GM18508 (cell line): ENCODE data around the gene RNF8.
A peak's percentile ranks its signal among the peaks of the same experiment; 100 is the strongest.
"Not testable (repeated sequence)": the region's sequence is repeated elsewhere in the genome, so short reads cannot be mapped to it uniquely, and the experiment has no call there.

Experiments used
- ATAC-seq: cut with Tn5 transposase; IDR thresholded peaks from one replicate; pipeline ENCODE4 v1.9.1; 2021; ENCODE audit warnings: moderate number of reproducible peaks; ENCODE audit not compliant: insufficient read depth, unreplicated experiment

RNF8 gene, protein sequence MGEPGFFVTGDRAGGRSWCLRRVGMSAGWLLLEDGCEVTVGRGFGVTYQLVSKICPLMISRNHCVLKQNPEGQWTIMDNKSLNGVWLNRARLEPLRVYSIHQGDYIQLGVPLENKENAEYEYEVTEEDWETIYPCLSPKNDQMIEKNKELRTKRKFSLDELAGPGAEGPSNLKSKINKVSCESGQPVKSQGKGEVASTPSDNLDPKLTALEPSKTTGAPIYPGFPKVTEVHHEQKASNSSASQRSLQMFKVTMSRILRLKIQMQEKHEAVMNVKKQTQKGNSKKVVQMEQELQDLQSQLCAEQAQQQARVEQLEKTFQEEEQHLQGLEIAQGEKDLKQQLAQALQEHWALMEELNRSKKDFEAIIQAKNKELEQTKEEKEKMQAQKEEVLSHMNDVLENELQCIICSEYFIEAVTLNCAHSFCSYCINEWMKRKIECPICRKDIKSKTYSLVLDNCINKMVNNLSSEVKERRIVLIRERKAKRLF

DNA sequence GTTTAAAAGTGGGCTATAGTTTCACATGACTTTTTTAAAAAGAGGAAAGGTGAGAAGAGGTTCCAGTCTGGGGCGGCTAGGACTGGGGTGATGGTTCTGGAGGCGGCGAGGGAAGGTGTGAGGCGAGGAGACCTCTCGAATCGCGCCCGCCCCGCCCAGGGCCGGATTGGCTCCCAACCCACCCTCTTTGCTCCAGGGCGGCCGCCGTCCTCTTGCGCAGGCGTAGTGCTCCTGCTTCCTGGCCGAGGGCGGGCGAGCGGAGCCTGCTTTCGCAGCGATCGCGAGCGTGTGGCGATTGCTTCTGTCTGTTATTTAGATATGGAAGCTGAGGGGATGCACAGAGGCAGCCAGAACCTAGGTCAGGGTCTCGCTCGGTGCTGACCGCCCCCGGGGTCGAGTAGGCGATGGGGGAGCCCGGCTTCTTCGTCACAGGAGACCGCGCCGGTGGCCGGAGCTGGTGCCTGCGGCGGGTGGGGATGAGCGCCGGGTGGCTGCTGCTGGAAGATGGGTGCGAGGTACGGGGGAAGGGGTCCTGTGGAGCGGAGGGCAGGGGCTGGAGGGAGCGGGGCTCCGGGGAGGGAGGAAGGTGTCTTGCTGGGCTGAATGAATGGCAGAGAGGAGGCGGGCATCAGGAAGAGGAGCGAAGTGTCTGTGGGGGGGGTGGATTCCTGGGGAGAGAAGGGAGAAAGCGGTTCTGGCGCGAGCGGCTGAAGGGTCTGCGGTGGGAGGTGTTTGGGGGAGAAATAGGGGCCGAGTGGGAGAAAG is at the start of gene RNF8:
Gene RNF8, plus strand, starts transcription at position 223 of the 765 bp plus-strand sequence. Its CDS starts 182 bp downstream, at position 405.
- peak; percentile 68 for ATAC-seq

DNA sequence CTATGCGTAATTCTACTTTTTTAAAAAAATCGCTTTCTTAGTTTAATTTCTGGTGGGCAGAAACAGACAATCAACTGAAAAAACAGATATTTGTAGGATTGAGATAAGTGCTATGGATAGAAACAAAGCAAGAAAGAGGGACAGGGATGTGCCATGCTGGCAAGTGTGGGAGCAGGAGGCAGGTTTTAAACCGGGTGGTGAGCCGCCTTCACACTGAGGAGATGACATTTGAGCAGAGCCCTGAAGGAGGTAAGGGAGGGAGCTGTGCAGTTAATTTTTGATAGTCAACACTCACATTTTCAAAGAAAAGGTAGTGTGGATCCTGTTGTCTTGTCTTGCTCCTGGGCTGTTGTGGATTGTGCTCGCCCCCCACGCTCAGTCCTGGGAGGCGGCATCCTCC is 49.0 kb upstream of the RNF8 start:
- ATAC-seq = no peak

DNA sequence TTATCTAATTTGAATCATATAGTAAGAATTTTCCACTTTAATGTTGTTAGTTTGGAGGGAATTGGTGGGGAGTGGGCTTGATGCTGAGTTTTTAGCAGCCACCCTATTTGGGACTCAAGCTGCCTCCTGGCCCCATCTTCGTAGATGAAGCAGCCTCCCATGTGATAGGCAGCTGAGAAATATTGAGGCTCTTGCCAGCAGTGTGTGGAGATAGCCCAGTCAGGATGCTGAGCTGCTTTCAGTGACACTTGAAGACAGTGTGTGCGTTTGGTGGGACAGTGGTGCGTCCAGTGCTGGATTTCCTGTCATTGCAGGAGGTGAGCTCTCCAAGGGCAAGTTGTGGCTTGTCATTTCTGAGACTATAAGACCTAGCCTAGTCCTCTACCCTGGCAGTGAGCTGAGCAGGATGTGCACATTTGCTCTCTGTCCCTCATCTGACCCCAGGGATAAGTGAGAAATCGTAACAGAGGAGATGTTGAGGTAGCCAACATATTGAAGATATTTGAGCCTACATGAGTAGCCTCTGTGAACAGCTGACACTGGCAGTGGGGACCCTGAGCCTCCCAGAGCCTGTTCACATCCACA is 47.9 kb upstream of the RNF8 start:
- no peak for ATAC-seq

DNA sequence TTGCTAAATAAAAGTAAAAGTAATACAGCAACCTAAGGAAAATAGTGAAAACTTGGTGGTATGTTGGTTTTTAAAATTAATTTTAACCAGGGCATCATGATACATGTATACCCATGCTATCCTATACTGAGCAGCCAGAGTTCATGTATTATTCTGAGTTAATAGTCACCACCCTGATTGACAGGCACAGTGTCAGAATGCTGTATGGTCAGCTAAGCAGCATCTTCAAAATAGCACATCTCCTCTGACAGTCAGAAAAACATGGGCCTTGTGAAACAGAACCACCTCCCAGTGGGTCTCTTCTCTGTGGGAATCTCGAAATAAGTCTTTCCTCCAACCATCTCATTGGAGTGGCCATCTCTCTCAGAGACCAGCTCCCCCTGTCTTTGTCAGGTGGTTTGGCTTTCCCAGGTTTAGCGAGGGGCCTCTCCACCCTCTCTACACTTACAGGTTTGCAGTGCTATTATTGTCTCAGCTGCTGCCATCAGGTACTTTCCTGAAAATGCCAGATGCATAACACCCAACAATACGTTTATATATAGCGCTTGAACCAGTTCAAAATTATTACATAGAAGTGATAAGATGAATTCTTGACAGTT is 47.1 kb upstream of the RNF8 start:
- ATAC-seq = no peak

DNA sequence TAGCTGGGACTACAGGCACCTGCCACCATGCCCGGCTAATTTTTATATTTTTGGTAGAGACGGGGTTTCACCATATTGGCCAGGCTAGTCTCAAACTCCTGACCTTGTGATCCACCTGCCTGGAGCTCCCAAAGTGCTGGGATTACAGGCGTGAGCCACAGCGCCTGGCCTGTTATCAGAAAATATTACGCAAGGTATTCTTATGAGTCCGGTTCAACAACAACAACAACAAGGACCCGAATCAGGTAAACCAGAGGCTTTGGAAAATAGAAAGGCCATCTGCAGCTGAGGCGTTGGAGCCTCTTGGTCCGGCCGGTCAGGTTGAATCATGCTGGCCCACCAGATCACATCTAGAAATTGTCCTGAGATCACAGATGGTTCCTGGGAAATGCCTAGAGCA is 46.3 kb upstream of the RNF8 start:
- ATAC-seq = not testable (repeated sequence)

DNA sequence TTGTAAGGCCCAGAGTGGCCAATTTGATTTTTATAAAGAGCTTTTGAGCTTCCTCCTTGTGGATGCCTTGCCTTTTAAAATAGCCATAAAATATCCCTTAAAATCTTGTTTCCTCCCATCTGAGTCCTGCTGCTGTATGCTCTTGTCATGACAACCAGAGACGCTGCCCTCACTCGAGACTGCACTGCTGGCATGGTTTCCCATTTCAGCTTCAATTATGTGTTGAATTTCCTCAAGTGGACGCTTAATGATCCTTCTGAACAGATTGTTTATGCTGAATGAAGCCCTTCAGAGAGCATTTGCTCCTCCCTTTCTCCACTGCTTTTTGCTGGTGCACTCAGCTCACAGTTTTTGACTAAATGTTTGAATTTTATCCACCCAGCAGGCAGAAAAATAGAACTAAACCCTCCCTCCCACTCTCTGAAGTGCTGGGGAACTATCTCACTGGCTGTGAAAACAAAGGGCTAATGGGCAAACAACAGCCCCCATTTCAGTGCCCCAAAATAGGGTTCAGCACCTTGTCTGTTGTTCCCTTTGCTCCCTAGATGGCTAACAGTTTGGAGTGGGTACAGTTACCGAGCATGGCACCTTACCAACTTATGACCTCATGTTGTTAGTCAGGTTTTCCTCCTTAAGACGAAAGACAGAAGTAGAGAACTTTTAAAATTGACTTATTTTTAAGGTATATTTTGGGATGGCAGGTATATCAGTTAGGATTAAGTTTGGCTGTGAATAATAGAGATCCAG is 45.5 kb upstream of the RNF8 start:
- ATAC-seq = no peak

DNA sequence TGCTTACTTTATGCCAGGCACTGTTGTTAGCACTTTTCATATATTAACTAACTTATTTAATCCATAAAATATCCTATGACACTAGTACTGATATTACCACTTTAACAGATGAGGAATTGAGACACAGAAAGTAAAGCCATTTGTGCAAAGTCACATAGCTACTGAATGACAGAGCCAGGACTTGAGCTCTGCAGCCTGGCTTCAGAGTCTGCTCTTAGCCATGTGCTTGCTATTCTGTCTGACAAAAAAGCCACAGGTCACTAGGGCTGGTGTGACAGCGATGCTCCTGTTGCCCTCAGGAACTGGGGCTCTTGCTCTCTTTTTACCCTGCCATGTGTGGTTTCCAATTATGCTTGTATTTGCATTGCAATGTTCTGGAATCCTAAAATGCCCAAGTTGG is 44.7 kb upstream of the RNF8 start:
- ATAC-seq = no peak

DNA sequence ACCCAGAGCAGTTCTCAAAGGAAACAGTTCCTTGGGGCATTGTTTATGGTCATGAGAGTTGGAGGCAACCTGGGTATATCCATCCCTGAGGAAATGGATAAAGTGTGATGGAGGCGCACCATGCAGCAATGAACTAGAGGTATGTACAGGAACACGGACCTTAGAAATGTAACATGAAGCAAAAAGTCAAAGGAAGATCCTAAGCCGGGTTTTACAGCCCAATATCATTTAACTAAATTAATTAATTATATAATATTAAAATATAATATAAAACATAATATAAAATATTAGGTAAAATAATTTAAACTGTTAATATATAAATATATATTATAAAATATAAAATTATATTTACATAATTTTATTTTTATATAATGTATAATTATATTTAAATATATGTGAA is 44.1 kb upstream of the RNF8 start:
- ATAC-seq = no peak

DNA sequence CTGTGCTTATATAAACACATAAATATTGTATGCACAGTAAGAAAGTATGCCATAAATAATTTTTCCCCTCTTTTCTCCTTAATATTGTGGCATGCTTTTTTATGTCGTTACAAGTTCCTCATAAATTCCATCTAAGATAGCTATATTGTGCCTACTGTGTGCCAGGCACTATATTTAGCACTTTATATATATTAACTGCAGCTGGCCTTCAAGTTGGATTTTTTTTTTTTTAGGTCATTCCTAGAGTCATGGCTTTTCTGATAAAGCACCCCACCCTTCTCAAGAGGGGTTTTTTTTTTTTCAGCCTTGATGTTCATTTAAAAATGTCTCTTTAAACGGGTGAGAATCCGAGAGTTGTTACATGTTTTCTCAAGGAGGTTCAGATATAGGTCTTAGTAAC is 42.8 kb upstream of the RNF8 start:
- ATAC-seq = no peak

DNA sequence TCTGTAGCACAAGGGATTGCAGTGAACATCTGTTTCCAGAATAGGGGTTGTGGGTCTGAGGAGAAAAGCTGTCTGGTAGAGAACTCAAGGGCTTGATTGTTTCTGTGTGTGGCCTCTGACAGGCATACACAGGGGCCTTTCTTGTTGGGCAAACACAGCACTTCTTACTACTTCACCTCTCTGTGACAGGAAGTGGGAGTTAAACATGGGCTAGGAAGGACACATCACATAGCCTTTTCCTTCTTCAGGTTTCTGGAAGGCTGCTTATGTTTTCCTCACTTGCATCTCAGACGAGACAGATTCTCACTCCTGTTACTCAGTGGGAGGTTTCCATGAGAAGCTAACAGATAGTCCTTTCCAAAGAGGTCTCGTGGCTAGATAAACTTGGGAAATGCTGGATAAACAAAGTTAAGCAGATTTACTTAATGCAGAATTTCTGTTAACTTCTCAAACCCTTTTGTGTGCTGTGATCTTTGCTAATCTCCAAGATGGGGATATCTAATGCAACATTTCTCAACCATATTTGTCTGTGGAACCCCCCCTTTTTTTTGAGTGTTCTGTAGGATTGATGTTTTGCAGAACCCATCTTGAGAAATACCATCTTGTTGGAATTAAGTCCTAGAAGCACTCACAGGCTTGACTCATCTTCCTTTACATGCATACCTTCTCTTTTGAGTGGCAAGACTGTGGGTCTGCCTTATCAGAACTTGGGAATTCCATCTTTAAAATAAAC is 41.9 kb upstream of the RNF8 start:
- ATAC-seq = no peak

DNA sequence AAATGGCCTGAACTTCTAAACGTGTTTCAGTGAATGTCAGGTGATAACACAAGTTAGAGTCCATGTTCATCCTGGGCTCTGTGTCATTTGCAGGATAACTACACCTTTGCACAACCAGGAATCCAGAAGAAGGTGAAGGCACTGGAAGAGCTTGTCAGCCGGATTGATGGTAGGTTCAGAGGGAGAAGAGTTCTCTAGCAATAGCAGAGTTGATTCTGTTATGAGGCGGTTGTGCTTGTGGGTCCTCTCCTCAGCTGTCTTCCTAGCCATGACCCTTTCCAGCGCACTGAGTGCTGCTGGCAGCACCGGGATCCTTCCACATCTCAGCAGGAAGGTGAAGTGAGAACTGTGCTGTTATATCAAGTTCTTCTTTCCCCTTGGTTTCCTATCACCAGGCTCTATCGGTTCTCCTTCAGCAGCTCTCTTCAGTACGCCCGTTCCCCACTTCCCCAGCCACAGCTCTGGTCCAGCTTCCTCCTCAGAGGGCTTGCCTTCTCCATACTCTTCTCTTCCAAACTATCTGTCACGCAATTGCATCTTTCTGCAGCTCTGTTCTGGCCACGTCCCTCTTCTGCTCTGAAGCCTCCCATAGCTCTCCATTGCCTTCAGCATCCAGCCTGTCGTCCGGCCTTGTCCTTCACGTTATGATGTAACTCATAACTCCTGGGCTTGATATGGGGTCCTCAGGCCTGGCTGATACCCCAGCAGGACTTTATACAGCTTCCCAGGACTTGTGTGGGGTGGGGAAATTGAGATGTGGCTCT is 39.9 kb upstream of the RNF8 start:
- ATAC-seq = no peak

DNA sequence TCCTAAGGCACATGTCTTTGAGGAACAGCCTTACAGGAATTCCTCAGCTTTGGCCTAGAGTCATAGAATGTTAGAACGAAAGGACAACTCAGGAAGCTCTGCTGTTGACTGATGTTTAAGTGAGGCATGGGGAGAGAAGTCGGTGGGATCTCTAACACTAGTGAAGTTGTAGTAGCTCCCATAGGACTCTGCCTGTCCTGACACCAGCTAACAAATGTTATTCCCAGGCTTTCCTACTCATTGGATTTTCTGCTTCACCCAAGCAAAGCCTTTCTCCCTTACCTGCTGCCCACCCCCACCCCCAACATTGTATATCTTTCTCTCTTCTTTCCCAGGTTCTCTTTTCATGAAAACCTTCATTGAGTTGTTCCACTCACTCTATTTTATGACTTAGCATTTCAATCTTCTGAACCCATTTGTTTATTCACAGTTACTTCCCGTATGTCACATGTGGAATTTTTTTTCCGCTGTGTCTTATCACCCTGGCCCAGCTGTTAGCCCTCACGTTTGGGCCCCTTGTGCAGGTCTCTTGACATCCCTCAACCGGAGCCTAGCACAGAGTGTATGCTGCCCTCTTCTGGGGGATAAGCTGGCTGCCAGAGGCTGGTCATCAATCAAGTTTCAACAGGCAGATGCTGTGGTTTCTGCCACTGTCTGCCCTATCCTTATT is 39.2 kb upstream of the RNF8 start:
- no peak for ATAC-seq

DNA sequence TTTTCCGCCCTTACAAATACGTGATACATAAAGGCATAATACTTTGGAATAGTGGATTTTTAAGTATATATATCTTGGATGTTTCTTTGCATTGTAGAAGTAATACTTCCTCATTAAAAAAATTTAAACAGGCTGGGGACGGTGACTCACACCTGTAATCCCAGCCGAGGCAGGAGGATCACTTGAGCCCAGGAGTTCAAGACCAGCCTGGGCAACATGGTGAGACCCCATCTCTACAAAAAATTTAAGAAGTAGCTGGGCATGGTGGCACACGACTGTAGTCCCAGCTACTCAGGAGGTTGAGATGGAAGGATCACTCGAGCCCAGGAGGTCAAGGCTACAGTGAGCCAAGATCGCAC is 38.6 kb upstream of the RNF8 start:
- ATAC-seq = no peak

DNA sequence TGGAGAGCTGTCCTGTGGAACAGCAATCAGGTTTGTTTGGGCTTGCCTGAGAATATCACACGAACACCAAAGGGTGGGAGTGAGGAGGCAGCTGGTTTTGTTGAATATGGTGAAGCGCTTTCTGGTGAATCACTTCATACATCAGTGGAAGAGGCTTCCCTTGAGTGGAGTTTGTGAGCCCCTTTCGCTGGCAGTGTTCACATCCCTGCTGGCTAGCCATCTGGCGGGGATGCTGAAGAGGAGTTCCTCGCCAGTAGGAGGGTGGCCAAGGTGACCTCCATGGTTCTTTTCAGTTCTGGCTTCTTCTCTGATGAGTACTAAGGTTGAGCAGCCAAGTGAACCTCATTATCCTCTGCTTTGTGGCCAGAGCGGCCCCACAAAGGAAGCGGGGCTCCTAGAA is 37.7 kb upstream of the RNF8 start:
- no peak for ATAC-seq

DNA sequence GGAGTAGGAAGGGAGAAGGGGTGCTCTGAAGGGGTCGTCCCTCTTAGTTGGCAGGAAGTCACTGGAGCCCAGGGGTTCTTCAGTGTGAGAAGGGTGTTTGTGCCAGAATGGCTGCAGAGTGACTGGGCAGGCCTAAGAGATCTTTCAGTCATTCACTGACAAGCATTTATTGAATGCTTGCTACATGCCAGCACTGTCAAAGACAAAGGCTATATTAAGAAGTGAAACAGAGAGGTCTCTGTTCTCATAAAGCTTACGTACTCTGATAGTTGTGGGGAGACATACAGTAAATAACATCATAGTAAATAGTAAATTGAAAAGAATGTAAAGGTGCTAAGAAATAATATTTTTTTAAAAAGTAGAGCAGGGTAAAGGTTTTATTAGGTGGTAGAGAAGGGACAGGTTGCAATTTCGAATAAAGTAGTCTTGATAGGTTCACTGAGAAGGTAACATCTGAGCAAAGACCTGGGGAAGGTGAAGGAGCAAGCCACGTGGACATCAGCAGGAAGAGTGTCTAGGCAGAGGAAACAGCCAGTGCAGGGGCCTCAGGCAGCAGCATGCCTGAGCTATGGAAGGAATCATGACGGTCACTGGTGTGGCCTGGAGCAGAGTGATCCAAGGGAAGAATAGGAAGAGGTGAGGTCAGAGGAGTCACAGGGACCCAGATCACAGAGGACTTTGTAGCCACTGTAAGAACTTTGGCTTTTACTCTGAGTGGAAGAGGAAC is 36.3 kb upstream of the RNF8 start:
- ATAC-seq = no peak

DNA sequence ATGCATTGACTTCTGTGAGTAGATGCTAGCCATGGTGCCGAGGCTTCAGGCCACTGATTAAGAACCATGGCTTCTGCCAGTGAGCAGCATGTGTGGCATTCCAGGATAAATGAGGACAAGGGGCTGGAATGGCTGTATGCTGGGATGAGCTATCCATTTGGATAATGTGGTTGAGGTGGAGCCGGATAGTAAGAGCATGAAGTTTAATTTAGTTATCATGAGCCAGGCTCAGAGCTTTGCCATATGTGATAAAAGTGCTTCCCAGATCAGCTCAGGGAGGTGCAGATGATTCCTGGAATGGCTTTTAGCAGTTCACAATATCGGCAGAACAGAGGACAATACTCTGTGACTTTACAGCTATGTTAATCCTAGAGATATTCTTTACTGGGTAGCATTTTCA is 34.6 kb upstream of the RNF8 start:
- no peak for ATAC-seq

DNA sequence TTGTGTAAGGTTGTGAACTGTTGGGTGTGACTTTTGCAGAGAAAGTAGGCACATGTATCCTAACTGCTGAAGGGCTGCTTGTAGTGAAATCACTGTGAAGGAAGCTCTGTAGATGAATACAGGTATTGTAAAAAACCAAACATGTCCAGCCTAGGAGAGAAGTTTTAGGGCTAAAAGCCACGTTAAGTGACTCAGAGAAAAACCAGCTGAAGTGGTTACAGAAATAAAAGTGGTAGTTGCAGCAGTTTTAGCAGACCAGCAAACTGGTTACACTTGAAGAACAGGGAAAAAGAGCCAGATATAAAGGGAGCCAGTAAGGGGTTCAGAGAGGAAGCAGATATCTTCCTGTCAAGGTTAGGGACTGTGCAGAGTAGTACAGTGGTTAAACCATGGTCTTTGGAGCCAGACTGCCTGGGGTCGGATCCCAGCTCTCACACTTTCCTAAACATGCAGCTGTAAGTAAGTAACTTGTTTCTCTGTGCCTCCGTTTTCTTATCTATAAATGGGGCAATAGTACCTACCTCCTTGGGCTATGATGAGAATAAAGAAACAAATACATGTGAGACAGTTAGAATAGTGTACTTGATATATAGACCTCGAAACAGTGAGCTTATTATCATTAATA is 33.8 kb upstream of the RNF8 start:
- no peak for ATAC-seq
